Parathyroid adenoma (tissue), 2 donors: ENCODE results near the gene LYPD4.

Source experiments
- H2AFZ ChIP-seq: fragments of 300-600 bp; sonication (generic); one replicate; pipeline ENCODE4 v1.7.0; 2017; ENCODE audit warnings: antibody characterized with exemption, mild to moderate bottlenecking
- H3K27ac ChIP-seq: fragments of 300-600 bp; sonication (generic); one replicate; pipeline ENCODE4 v1.7.0; 2017
- H3K27me3 ChIP-seq: fragments of 300-600 bp; sonication (generic); one replicate; pipeline ENCODE4 v1.7.0; 2017; ENCODE audit warnings: low read length; ENCODE audit not compliant: control insufficient read depth, insufficient read depth
- H3K36me3 ChIP-seq: fragments of 300-600 bp; sonication (generic); one replicate; pipeline ENCODE4 v1.7.0; 2017; ENCODE audit warnings: low read length; ENCODE audit not compliant: control insufficient read depth, insufficient read depth
- H3K4me1 ChIP-seq: fragments of 300-600 bp; sonication (generic); one replicate; pipeline ENCODE4 v1.7.0; 2017; ENCODE audit warnings: control low read depth
- H3K4me2 ChIP-seq: fragments of 300-600 bp; sonication (generic); one replicate; pipeline ENCODE4 v1.7.0; 2017; ENCODE audit warnings: low read length
- H3K4me3 ChIP-seq: fragments of 300-600 bp; sonication (generic); one replicate; pipeline ENCODE4 v1.7.0; 2017; ENCODE audit warnings: low read depth, low read length
- H3K79me2 ChIP-seq: fragments of 300-600 bp; sonication (generic); one replicate; pipeline ENCODE4 v1.7.0; 2017; ENCODE audit warnings: control low read depth
- H3K9ac ChIP-seq: fragments of 300-600 bp; sonication (generic); one replicate; pipeline ENCODE4 v1.7.0; 2017; ENCODE audit warnings: mild to moderate bottlenecking
- H3K9me3 ChIP-seq: fragments of 300-600 bp; sonication (generic); one replicate; pipeline ENCODE4 v1.7.0; 2017; ENCODE audit warnings: low read length; ENCODE audit not compliant: control insufficient read depth
- CTCF ChIP-seq: fragments of 300-600 bp; sonication (generic); IDR thresholded peaks from one replicate; pipeline ENCODE4 v1.7.0; 2017; ENCODE audit warnings: antibody characterized with exemption, mild to moderate bottlenecking
- donor health status: primary hyperparathyroidism.

Gene LYPD4

GRCh38 chr19:41808663-41809566 lies 35.6 kb downstream of the LYPD4 start:
- Histone ChIP-seq H3K36me3 (no peaks in the 10 kb centered on the region), H3K9ac (no peak overlapping the region), H3K9me3 (no peaks in the 10 kb centered on the region), H2AFZ (no peak overlapping the region), H3K27me3 (no peaks in the 10 kb centered on the region), H3K4me1 (no peaks in the 10 kb centered on the region), H3K79me2 (no peaks in the 10 kb centered on the region), H3K4me2 (no peak overlapping the region), H3K4me3 (no peak overlapping the region), H3K27ac (no peak overlapping the region)
- no peak for TF ChIP-seq CTCF

- TF ChIP-seq CTCF, result no peak
- H3K36me3 ChIP-seq, result no peaks in the 10 kb centered on the region
- no peaks in the 10 kb centered on the region for H3K27me3 ChIP-seq
- H3K9me3 ChIP-seq, result no peaks in the 10 kb centered on the region
- H3K27ac ChIP-seq, result no peak overlapping the region
- no peak overlapping the region for H3K9ac ChIP-seq
- no peak overlapping the region for H2AFZ ChIP-seq
- no peaks in the 10 kb centered on the region for H3K4me1 ChIP-seq
- H3K4me2 ChIP-seq, result no peak overlapping the region
- H3K79me2 ChIP-seq, result no peaks in the 10 kb centered on the region
- no peak overlapping the region for H3K4me3 ChIP-seq
Observed at GRCh38 chr19:41807176-41807575, 37.3 kb downstream of the LYPD4 start.

- Histone ChIP-seq H3K9ac (no peak overlapping the region), H3K36me3 (no peaks in the 10 kb centered on the region), H3K27ac (no peak overlapping the region), H3K27me3 (no peaks in the 10 kb centered on the region), H3K4me2 (no peak overlapping the region), H2AFZ (no peak overlapping the region), H3K79me2 (no peaks in the 10 kb centered on the region), H3K4me3 (no peak overlapping the region), H3K9me3 (no peaks in the 10 kb centered on the region), H3K4me1 (no peaks in the 10 kb centered on the region)
- TF ChIP-seq CTCF, result no peak
Observed at GRCh38 chr19:41804336-41804735, 40.1 kb downstream of the LYPD4 start.

GRCh38 chr19:41802770-41803169 lies 41.7 kb downstream of the LYPD4 start:
- H2AFZ ChIP-seq, result no peak overlapping the region
- no peaks in the 10 kb centered on the region for H3K27me3 ChIP-seq
- H3K27ac ChIP-seq, result no peak overlapping the region
- H3K4me2 ChIP-seq, result no peak overlapping the region
- TF ChIP-seq CTCF, result no peak
- no peaks in the 10 kb centered on the region for H3K9me3 ChIP-seq
- peaks cover 6% of the 10 kb centered on the region for H3K4me1 ChIP-seq
- H3K9ac ChIP-seq, result no peak overlapping the region
- no peaks in the 10 kb centered on the region for H3K36me3 ChIP-seq
- H3K79me2 ChIP-seq, result no peaks in the 10 kb centered on the region
- H3K4me3 ChIP-seq, result no peak overlapping the region

- Histone ChIP-seq H3K9ac (no peak overlapping the region), H3K27me3 (no peaks in the 10 kb centered on the region), H3K27ac (no peak overlapping the region), H2AFZ (no peak overlapping the region), H3K4me2 (no peak overlapping the region), H3K36me3 (no peaks in the 10 kb centered on the region), H3K4me3 (no peak overlapping the region), H3K79me2 (no peaks in the 10 kb centered on the region), H3K4me1 (peaks cover 6% of the 10 kb centered on the region), H3K9me3 (no peaks in the 10 kb centered on the region)
- TF ChIP-seq CTCF, result no peak
Observed at GRCh38 chr19:41801792-41802211, 42.7 kb downstream of the LYPD4 start.
